ENCODE data around the gene ATXN7.

GRCh38 chr3:63900459-63900858, 36.8 kb downstream of the ATXN7 start:
- no peak for TF ChIP-seq CTCF (IDR thresholded peaks at IDR 0.05)
- no peak for TF ChIP-seq POLR2A (IDR thresholded peaks at IDR 0.05)
- no peak for TF ChIP-seq EP300 (IDR thresholded peaks at IDR 0.05)
- no peak for TF ChIP-seq POLR2AphosphoS5 (IDR thresholded peaks at IDR 0.05)

Measured in stomach (tissue), 4 donors.